HG03354 (cell line): Measurements from ENCODE around the gene EIF3L.

Source experiments
- ATAC-seq: cut with Tn5 transposase; IDR thresholded peaks from one replicate; pipeline ENCODE4 v1.9.1; 2021; ENCODE audit warnings: mild to moderate bottlenecking; ENCODE audit not compliant: unreplicated experiment, poor library complexity, severe bottlenecking

EIF3L gene

GRCh38 chr22:37848587-37849088, 581 bp upstream of the EIF3L start:
- no peak for ATAC-seq

GRCh38 chr22:37850801-37851200, 1.6 kb downstream of the EIF3L start:
- ATAC-seq = no peak

GRCh38 chr22:37852418-37852817, 3.2 kb downstream of the EIF3L start:
- no peak for ATAC-seq

GRCh38 chr22:37854946-37855345, 5.7 kb downstream of the EIF3L start:
- no peak for ATAC-seq

GRCh38 chr22:37855462-37855861, 6.2 kb downstream of the EIF3L start:
- ATAC-seq = no peak

GRCh38 chr22:37860796-37861421, 11.7 kb downstream of the EIF3L start:
- no peak for ATAC-seq

GRCh38 chr22:37862570-37863325, 13.5 kb downstream of the EIF3L start:
- no peak for ATAC-seq

- ATAC-seq = no peak
Measured at GRCh38 chr22:37865510-37865909, 16.3 kb downstream of the EIF3L start.

GRCh38 chr22:37870273-37870672, 21.1 kb downstream of the EIF3L start:
- no peak for ATAC-seq

- no peak for ATAC-seq
Measured at GRCh38 chr22:37880668-37881440, 31.6 kb downstream of the EIF3L start.

GRCh38 chr22:37884420-37884819, 35.2 kb downstream of the EIF3L start:
- ATAC-seq = no peak

- no peak for ATAC-seq
Measured at GRCh38 chr22:37887584-37888378, 38.6 kb downstream of the EIF3L start.

- ATAC-seq = no peak
Measured at GRCh38 chr22:37891926-37892325, 42.7 kb downstream of the EIF3L start.

GRCh38 chr22:37892566-37893335, 43.5 kb downstream of the EIF3L start:
- ATAC-seq = no peak

GRCh38 chr22:37893583-37893983, 44.4 kb downstream of the EIF3L start:
- no peak for ATAC-seq

- no peak for ATAC-seq
Measured at GRCh38 chr22:37894939-37895670, 45.9 kb downstream of the EIF3L start.

- peak; percentile 78 for ATAC-seq
Measured at GRCh38 chr22:37896181-37896592, 47.0 kb downstream of the EIF3L start.

- ATAC-seq = no peak
Measured at GRCh38 chr22:37896939-37897338, 47.7 kb downstream of the EIF3L start.
